ENCODE results near the gene SOHLH1.
"Not testable (repeated sequence)": the region's sequence is repeated elsewhere in the genome, so short reads cannot be mapped to it uniquely, and the experiment has no call there.

DNA sequence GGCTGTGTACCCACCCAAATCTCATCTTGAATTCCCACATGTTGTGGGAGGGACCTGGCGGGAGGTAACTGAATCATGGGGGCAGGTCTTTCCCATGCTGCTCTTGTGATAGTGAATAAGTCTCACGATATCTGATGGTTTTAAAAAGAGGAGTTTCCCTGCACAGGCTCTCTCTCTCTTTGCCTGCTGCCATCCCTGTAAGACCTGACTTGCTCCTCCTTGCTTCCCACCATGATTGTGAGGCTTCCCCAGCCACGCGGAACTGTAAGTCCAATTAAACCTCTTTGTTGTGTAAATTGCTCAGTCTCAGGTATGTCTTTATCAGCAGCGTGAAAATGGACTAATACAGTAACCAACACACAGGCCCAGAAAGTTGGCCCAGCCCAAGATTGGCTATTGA, 30.3 kb downstream of the SOHLH1 start:
- TF ChIP-seq ZNF253 (CRISPR knock-in tag; IDR thresholded peaks at IDR 0.05; ENCODE audit: borderline replicate concordance); NR2F2 (IDR thresholded peaks at IDR 0.05; ENCODE audit: borderline replicate concordance, low read depth): not testable (repeated sequence)

All from HepG2 (cell line).